Measurements from ENCODE around the gene DPEP2NB. TPM values are rescaled to one million over a fixed set of nuclear protein-coding genes. Genes with fewer than 3 reads are reported as not detected.

The DPEP2NB gene
- total RNA-seq (2022) (not detected in 2 replicates), Bru-seq, nascent RNA (not detected), BruChase-seq, experiment 1, labeled RNA remaining after a 2-hour chase (percentile 17 among the genes with signal in this experiment), BruChase-seq, experiment 2, labeled RNA remaining after a 6-hour chase (not detected)
- long read RNA-seq = 0 reads

DNA sequence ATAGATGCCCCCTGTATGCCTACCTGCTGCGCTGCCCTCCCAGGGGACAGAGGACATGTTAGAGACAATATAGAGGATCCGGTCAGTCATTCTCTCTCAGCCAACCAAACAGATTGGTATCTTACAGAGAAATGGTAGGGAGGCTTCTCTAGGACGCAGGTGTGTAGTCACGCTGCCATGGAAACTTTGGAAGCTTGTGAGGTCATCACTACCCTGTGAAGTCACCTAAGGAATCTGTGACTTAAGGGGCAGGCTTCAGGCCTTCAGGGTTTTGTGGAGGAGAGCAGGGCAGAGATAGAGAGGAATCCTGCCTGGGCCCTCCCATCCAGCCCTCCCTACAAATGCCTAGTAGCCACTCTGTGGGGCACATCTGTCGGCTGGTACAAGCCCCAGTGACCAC, at the start of gene DPEP2NB:
Gene DPEP2NB, minus strand, starts transcription at position 231 of the 400 bp plus-strand sequence. Its CDS starts 141 bp downstream, at position 90.
- no peak within 1 kb of the TSS for H3K27ac Mint-ChIP-seq (ENCODE audit: unreplicated experiment)

DNA sequence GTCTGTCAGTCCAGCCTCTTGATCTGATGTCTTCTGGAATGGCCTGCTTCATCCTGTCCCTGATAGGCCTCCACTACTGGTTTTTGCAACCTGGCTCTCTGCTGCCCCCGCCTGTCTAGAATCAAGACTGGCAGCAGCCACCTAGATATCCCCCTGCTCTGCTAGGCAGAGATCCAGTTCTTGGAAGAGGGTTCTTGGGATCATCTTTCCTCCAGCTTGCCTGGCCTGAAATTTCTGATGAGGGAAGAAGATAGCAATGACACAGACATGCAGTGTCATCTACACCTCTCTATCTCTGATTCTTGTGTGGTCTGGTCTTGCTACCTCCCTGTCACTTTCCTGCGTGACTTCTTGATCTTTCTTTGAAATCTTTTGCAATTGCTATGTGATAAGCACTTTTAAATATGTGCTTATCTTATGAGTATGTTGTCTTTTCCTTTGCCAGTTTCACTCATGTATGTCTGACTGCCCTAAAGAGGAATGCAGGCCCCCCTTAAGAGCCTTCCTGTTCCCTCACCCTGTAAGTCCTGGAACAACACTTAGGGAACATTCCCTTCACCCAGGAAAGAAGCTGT, 49.2 kb upstream of the DPEP2NB start:
- peak overlapping the region; percentile 21 for H3K4me3 Mint-ChIP-seq (ENCODE audit: unreplicated experiment)
- peaks cover 25% of the 10 kb centered on the region for H3K4me1 Mint-ChIP-seq (ENCODE audit: low read depth, unreplicated experiment)
- H3K36me3 Mint-ChIP-seq (ENCODE audit: insufficient read depth, unreplicated experiment) = peaks cover 36% of the 10 kb centered on the region
- H3K4me3 ChIP-seq (ENCODE audit: low read depth, low read length) = no peak overlapping the region
- no peaks in the 10 kb centered on the region; the same call in 1 of the 2 replicates for H3K36me3 ChIP-seq (ENCODE audit: control insufficient read depth, insufficient read depth, low read length)
- H3K4me1 ChIP-seq = peaks cover 22% of the 10 kb centered on the region
- DNase-seq = peak; percentile 90 to 91
- no peaks in the 10 kb centered on the region for H3K9me3 Mint-ChIP-seq (ENCODE audit: unreplicated experiment)
- H3K27ac Mint-ChIP-seq (ENCODE audit: unreplicated experiment) = peak overlapping the region; percentile 49
- intact Hi-C loops (cut with micrococcal nuclease; ENCODE audit: unreplicated experiment) = loop anchor here (1.0 to 5.0 kb wide), 5 partner anchors 19 to 262 kb away; partner anchors contain the start of genes DDX28 and DUS2
- ChIA-PET POLR2A (interaction anchor here (0.6 to 1.8 kb wide), 6 partner anchors 20 to 267 kb away, joined by 3 to 24 read pairs (median 3); partner anchors contain the start of genes DDX28, DUS2 and NFATC3), CTCF (interaction anchor here (0.6 to 3.0 kb wide), 10 partner anchors 9 to 263 kb away, joined by 3 to 26 read pairs (median 4); partner anchors contain the start of gene NFATC3)
- H3K27me3 Mint-ChIP-seq (ENCODE audit: insufficient read depth, unreplicated experiment) = no peaks in the 10 kb centered on the region
- no TSS peak for BruUV-seq (replicated peaks)
- no peaks in the 10 kb centered on the region for H3K27me3 ChIP-seq (replicated peaks; ENCODE audit: control insufficient read depth, insufficient read depth, low read length)
- TF ChIP-seq CTCF (IDR thresholded peaks at IDR 0.05; ENCODE audit: insufficient read depth in 1 of 2, low read depth in 1 of 2, low read length in 1 of 2, severe bottlenecking in 1 of 2, unreplicated experiment in 1 of 2) = peak; percentile 91 to 96
- no peaks in the 10 kb centered on the region for H3K9me3 ChIP-seq

More for the DNA sequence above, at the start of gene DPEP2NB:
- no peak for TF ChIP-seq CTCF (IDR thresholded peaks at IDR 0.05; ENCODE audit: insufficient read depth in 1 of 2, low read depth in 1 of 2, low read length in 1 of 2, severe bottlenecking in 1 of 2, unreplicated experiment in 1 of 2)
- no peak within 1 kb of the TSS for H3K4me3 ChIP-seq (ENCODE audit: low read depth, low read length)
- ChIA-PET CTCF (interaction anchor here (1.1 kb wide), 1 partner anchor 312 kb away, joined by 3 read pairs; no protein-coding TSS in a partner anchor), POLR2A (no interaction called here)
- Mint-ChIP-seq H3K27me3 (ENCODE audit: insufficient read depth, unreplicated experiment) (peaks cover 3% of the 10 kb centered on the region), H3K9me3 (ENCODE audit: unreplicated experiment) (no peaks in the 10 kb centered on the region), H3K36me3 (ENCODE audit: insufficient read depth, unreplicated experiment) (peaks cover 6% of the 10 kb centered on the region), H3K4me3 (ENCODE audit: unreplicated experiment) (no peak within 1 kb of the TSS), H3K4me1 (ENCODE audit: low read depth, unreplicated experiment) (peaks cover 8% of the 10 kb centered on the region)
- BruUV-seq (replicated peaks) = no TSS peak
- no peaks in the 10 kb centered on the region for H3K9me3 ChIP-seq
- H3K36me3 ChIP-seq (ENCODE audit: control insufficient read depth, insufficient read depth, low read length) = no peaks in the 10 kb centered on the region
- H3K27me3 ChIP-seq (replicated peaks; ENCODE audit: control insufficient read depth, insufficient read depth, low read length) = no peaks in the 10 kb centered on the region
- intact Hi-C loops (cut with micrococcal nuclease; ENCODE audit: unreplicated experiment) = no loop called here
- H3K4me1 ChIP-seq = no peaks in the 10 kb centered on the region
- DNase-seq = no peak

GRCh38 chr16:68062910-68063393, 47.2 kb upstream of the DPEP2NB start:
- Histone ChIP-seq H3K4me1 (peaks cover 22% of the 10 kb centered on the region), H3K36me3 (ENCODE audit: control insufficient read depth, insufficient read depth, low read length) (no peaks in the 10 kb centered on the region; the same call in 1 of the 2 replicates), H3K27me3 (replicated peaks; ENCODE audit: control insufficient read depth, insufficient read depth, low read length) (no peaks in the 10 kb centered on the region), H3K9me3 (no peaks in the 10 kb centered on the region), H3K4me3 (ENCODE audit: low read depth, low read length) (no peak overlapping the region)
- Mint-ChIP-seq H3K36me3 (ENCODE audit: insufficient read depth, unreplicated experiment) (peaks cover 43% of the 10 kb centered on the region), H3K27ac (ENCODE audit: unreplicated experiment) (no peak overlapping the region), H3K9me3 (ENCODE audit: unreplicated experiment) (no peaks in the 10 kb centered on the region), H3K4me1 (ENCODE audit: low read depth, unreplicated experiment) (peaks cover 25% of the 10 kb centered on the region), H3K4me3 (ENCODE audit: unreplicated experiment) (no peak overlapping the region), H3K27me3 (ENCODE audit: insufficient read depth, unreplicated experiment) (no peaks in the 10 kb centered on the region)
- BruUV-seq (replicated peaks) = no TSS peak
- intact Hi-C loops (cut with micrococcal nuclease; ENCODE audit: unreplicated experiment) = no loop called here
- POLR2A ChIA-PET = no interaction called here
- no peak for DNase-seq
- CTCF ChIA-PET = interaction anchor here (0.6 to 1.5 kb wide), 2 partner anchors 22 to 170 kb away, joined by 3 to 5 read pairs; no protein-coding TSS in a partner anchor
- no peak for TF ChIP-seq CTCF (IDR thresholded peaks at IDR 0.05; ENCODE audit: insufficient read depth in 1 of 2, low read depth in 1 of 2, low read length in 1 of 2, severe bottlenecking in 1 of 2, unreplicated experiment in 1 of 2)
